Progenitor cell of endocrine pancreas (in vitro differentiated cells): ENCODE measurements around the gene ADARB2. TPM values are rescaled to one million over a fixed set of nuclear protein-coding genes. Genes with fewer than 3 reads are reported as not detected.

Source experiments
- DNase-seq: peaks from one replicate; pipeline ENCODE4 v3.0.0; 2021; ENCODE audit warnings: low spot score; ENCODE audit not compliant: unreplicated experiment
- H3K27ac Mint-ChIP-seq: 2 replicates; pipeline ENCODE4 v1.8.0; 2021; ENCODE audit warnings: mild to moderate bottlenecking, moderate library complexity, mixed read lengths
- H3K27me3 Mint-ChIP-seq: 2 replicates; pipeline ENCODE4 v1.8.0; 2021; ENCODE audit warnings: mixed read lengths
- H3K36me3 Mint-ChIP-seq: 2 replicates; pipeline ENCODE4 v1.8.0; 2022; ENCODE audit warnings: mixed read lengths; ENCODE audit not compliant: insufficient read depth
- H3K4me1 Mint-ChIP-seq: 2 replicates; pipeline ENCODE4 v1.8.0; 2021; ENCODE audit warnings: low read depth, mixed read lengths
- H3K4me3 Mint-ChIP-seq: 2 replicates; pipeline ENCODE4 v1.8.0; 2021; ENCODE audit warnings: low read depth, mild to moderate bottlenecking, moderate library complexity, mixed read lengths
- H3K9me3 Mint-ChIP-seq: 2 replicates; pipeline ENCODE4 v1.8.0; 2021; ENCODE audit warnings: low read depth, mixed read lengths
- total RNA-seq: library from RNA; stranded (reverse); gene quantifications from 2 replicates; pipeline ENCODE4 v1.2.1, GENCODE V29; 2021
- TF ChIP-seq, protein P1 (sequence below): fragments of 200-600 bp; sonication (generic); IDR thresholded peaks from one replicate; pipeline ENCODE4 v1.5.0; 2021; ENCODE audit warnings: antibody characterized with exemption, mild to moderate bottlenecking; ENCODE audit not compliant: unreplicated experiment

Gene ADARB2
- total RNA-seq, 1 donor from 2014 or later = 1.3 TPM

- H3K27ac Mint-ChIP-seq = no peak overlapping the region
- peaks cover 14% of the 10 kb centered on the region for H3K27me3 Mint-ChIP-seq
- TF ChIP-seq, protein P1, sequence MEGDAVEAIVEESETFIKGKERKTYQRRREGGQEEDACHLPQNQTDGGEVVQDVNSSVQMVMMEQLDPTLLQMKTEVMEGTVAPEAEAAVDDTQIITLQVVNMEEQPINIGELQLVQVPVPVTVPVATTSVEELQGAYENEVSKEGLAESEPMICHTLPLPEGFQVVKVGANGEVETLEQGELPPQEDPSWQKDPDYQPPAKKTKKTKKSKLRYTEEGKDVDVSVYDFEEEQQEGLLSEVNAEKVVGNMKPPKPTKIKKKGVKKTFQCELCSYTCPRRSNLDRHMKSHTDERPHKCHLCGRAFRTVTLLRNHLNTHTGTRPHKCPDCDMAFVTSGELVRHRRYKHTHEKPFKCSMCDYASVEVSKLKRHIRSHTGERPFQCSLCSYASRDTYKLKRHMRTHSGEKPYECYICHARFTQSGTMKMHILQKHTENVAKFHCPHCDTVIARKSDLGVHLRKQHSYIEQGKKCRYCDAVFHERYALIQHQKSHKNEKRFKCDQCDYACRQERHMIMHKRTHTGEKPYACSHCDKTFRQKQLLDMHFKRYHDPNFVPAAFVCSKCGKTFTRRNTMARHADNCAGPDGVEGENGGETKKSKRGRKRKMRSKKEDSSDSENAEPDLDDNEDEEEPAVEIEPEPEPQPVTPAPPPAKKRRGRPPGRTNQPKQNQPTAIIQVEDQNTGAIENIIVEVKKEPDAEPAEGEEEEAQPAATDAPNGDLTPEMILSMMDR = no peak
- H3K9me3 Mint-ChIP-seq = no peaks in the 10 kb centered on the region
- peaks cover 1% of the 10 kb centered on the region for H3K4me1 Mint-ChIP-seq
- no peaks in the 10 kb centered on the region for H3K36me3 Mint-ChIP-seq
- H3K4me3 Mint-ChIP-seq = no peak overlapping the region
- no peak for DNase-seq
Measured at GRCh38 chr10:1595242-1595600, 142.1 kb downstream of the ADARB2 start.

DNA sequence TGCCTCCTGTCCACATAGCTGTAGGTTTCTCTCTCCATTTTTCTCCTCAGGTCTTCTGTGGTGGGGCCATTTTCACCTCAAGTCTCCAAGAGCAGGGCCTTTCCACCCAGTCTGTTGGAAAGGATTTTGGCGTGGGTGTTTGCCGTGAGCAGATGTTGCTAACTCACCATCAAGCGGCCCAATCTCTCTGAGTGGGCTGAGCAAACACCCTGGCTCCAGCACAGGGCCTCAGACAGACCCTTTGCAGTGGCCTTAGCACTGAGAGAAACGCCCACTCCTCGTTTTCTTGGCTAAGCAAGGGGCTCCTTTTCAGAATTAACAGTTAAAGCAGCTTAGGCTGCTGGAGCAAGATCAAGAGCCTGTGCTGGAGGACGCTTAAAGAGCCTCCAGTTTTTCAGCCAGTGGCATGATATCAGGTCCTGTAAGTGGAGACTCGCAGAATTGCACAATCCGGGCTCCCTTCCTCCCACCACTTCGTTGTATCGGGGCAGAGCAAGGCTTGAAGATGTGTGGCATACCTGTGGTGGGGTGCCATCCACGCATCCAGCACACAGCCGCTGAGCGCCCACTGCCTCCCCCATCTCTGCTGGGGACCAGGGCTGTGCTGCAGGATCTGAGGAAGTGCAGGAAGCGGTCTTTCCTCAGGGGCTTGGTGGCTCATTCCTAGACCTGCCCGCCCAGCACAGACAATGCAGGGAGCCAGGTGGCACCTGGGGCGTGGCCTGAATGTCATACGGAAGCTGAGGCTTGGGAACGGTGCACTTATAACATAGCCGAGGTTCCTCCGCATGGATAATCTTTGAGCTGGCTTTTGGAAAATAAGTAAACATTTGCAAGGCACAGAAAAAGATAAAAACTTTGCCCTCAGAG, 142.7 kb downstream of the ADARB2 start:
- Mint-ChIP-seq H3K4me3 (no peak overlapping the region), H3K4me1 (peaks cover 1% of the 10 kb centered on the region), H3K36me3 (no peaks in the 10 kb centered on the region), H3K27ac (no peak overlapping the region), H3K27me3 (peaks cover 14% of the 10 kb centered on the region), H3K9me3 (no peaks in the 10 kb centered on the region)
- TF ChIP-seq, protein P1 = no peak
- DNase-seq = no peak

DNA sequence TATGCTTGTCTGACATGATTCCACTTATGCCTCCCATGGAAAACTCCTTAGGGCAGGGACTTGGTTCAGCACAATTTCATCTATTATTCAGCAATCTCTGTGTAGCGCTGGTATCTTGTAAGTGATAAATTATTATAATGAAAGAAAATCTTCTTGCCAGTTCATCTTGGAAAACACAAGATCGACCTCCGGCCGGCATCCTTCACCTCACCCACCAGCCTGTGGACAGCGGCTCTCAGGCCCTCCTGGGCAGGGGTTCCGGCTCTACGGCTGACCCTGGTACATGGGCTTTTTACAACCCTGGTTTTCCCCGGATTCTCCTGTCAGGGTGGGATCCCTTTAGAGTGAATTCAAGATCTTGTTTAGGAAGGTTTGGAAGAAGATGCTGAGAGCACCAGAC, 145.6 kb downstream of the ADARB2 start:
- no peak for DNase-seq
- H3K36me3 Mint-ChIP-seq = no peaks in the 10 kb centered on the region
- peaks cover 1% of the 10 kb centered on the region for H3K4me1 Mint-ChIP-seq
- H3K4me3 Mint-ChIP-seq = no peak overlapping the region
- peaks cover 8% of the 10 kb centered on the region for H3K9me3 Mint-ChIP-seq
- H3K27ac Mint-ChIP-seq = no peak overlapping the region
- TF ChIP-seq, protein P1 = no peak
- peaks cover 14% of the 10 kb centered on the region for H3K27me3 Mint-ChIP-seq

GRCh38 chr10:1591045-1591444, 146.3 kb downstream of the ADARB2 start:
- DNase-seq = no peak
- no peaks in the 10 kb centered on the region for H3K36me3 Mint-ChIP-seq
- no peak overlapping the region for H3K27ac Mint-ChIP-seq
- peaks cover 8% of the 10 kb centered on the region for H3K27me3 Mint-ChIP-seq
- no peak overlapping the region for H3K4me3 Mint-ChIP-seq
- H3K9me3 Mint-ChIP-seq = peaks cover 8% of the 10 kb centered on the region
- TF ChIP-seq, protein P1 = no peak
- peaks cover 1% of the 10 kb centered on the region for H3K4me1 Mint-ChIP-seq

DNA sequence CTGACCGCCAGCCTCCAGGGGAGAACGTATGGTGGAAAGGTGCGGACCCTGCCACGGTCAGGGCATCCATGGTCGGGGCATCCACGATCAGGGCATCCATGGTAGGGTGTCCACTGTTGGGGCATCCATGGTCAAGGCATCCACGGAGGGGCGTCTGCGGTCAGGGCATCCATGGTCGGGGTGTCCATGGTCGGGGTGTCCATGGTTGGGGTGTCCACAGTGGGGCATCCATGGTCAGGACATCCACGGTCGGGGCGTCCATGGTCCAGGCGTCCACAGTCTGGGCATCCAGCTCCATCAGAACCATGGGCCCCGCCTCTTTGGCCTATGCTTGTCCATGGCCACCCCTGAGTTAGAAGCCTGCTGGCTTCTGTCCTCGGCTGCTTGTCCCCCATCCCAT, 148.1 kb downstream of the ADARB2 start:
- no peak overlapping the region for H3K27ac Mint-ChIP-seq
- TF ChIP-seq, protein P1 = no peak
- no peaks in the 10 kb centered on the region for H3K4me1 Mint-ChIP-seq
- no peaks in the 10 kb centered on the region for H3K36me3 Mint-ChIP-seq
- H3K27me3 Mint-ChIP-seq = peaks cover 4% of the 10 kb centered on the region
- DNase-seq = no peak
- H3K9me3 Mint-ChIP-seq = peaks cover 8% of the 10 kb centered on the region
- H3K4me3 Mint-ChIP-seq = no peak overlapping the region
